ENCODE results near the gene GGTLC2.
"Not testable (repeated sequence)": the region's sequence is repeated elsewhere in the genome, so short reads cannot be mapped to it uniquely, and the experiment has no call there.

The GGTLC2 gene

GRCh38 chr22:22667966-22668880 lies 23.8 kb downstream of the GGTLC2 start:
- no peak for DNase-seq (ENCODE audit: low read depth in 2 of 3, low spot score in 2 of 3)

GRCh38 chr22:22669093-22669492 lies 24.7 kb downstream of the GGTLC2 start:
- DNase-seq (ENCODE audit: low read depth in 2 of 3, low spot score in 2 of 3): no peak

GRCh38 chr22:22670076-22670795 lies 25.8 kb downstream of the GGTLC2 start:
- no peak for DNase-seq (ENCODE audit: low read depth in 2 of 3, low spot score in 2 of 3)

- DNase-seq (ENCODE audit: low read depth in 2 of 3, low spot score in 2 of 3): no peak
Observed at GRCh38 chr22:22671506-22671905, 27.1 kb downstream of the GGTLC2 start.

GRCh38 chr22:22673099-22673498 lies 28.7 kb downstream of the GGTLC2 start:
- DNase-seq (ENCODE audit: low read depth in 2 of 3, low spot score in 2 of 3): no peak

GRCh38 chr22:22673628-22674027 lies 29.2 kb downstream of the GGTLC2 start:
- DNase-seq (ENCODE audit: low read depth in 2 of 3, low spot score in 2 of 3): no peak

GRCh38 chr22:22674467-22674866 lies 30.1 kb downstream of the GGTLC2 start:
- DNase-seq (ENCODE audit: low read depth in 2 of 3, low spot score in 2 of 3): no peak

- DNase-seq (ENCODE audit: low read depth in 2 of 3, low spot score in 2 of 3): no peak
Observed at GRCh38 chr22:22678970-22679369, 34.6 kb downstream of the GGTLC2 start.

- no peak for DNase-seq (ENCODE audit: low read depth in 2 of 3, low spot score in 2 of 3)
Observed at GRCh38 chr22:22680396-22680795, 36.0 kb downstream of the GGTLC2 start.

GRCh38 chr22:22681221-22681739 lies 36.9 kb downstream of the GGTLC2 start:
- DNase-seq (ENCODE audit: low read depth in 2 of 3, low spot score in 2 of 3): no peak

- DNase-seq (ENCODE audit: low read depth in 2 of 3, low spot score in 2 of 3): no peak
Observed at GRCh38 chr22:22682196-22682595, 37.8 kb downstream of the GGTLC2 start.

- no peak for DNase-seq (ENCODE audit: low read depth in 2 of 3, low spot score in 2 of 3)
Observed at GRCh38 chr22:22682807-22683667, 38.6 kb downstream of the GGTLC2 start.

- DNase-seq (ENCODE audit: low read depth in 2 of 3, low spot score in 2 of 3): no peak
Observed at GRCh38 chr22:22683668-22684361, 39.4 kb downstream of the GGTLC2 start.

- no peak for DNase-seq (ENCODE audit: low read depth in 2 of 3, low spot score in 2 of 3)
Observed at GRCh38 chr22:22684580-22685561, 40.5 kb downstream of the GGTLC2 start.

- no peak for DNase-seq (ENCODE audit: low read depth in 2 of 3, low spot score in 2 of 3)
Observed at GRCh38 chr22:22685586-22685985, 41.2 kb downstream of the GGTLC2 start.

GRCh38 chr22:22686202-22687115 lies 42.0 kb downstream of the GGTLC2 start:
- DNase-seq (ENCODE audit: low read depth in 2 of 3, low spot score in 2 of 3): not testable (repeated sequence)

- no peak for DNase-seq (ENCODE audit: low read depth in 2 of 3, low spot score in 2 of 3)
Observed at GRCh38 chr22:22687638-22688500, 43.5 kb downstream of the GGTLC2 start.

Measured in activated CD8-positive, alpha-beta memory T cell treated with anti-CD3 and anti-CD28 coated beads for 48 hours (primary cell).